Lower leg skin (tissue), 4 donors: ENCODE results near the gene ZSCAN5A. TPM values are rescaled to one million over a fixed set of nuclear protein-coding genes. Genes with fewer than 3 reads are reported as not detected.
"Not testable (repeated sequence)": the region's sequence is repeated elsewhere in the genome, so short reads cannot be mapped to it uniquely, and the experiment has no call there.

Source experiments
- DNase-seq, 2 donors: peaks; one replicate each; pipeline ENCODE4 v3.0.0-alpha.2; 2019; ENCODE audit warnings: low spot score in 2 of 2
- H3K4me3 ChIP-seq: fragments of 200-600 bp; sonication (generic); 2 replicates; pipeline ENCODE4 v1.5.1; 2017; ENCODE audit warnings: mild to moderate bottlenecking, low read depth; ENCODE audit not compliant: poor library complexity, severe bottlenecking
- POLR2A ChIP-seq, 2 donors: fragments of 450-650 bp; IDR thresholded peaks; one replicate each; pipeline ENCODE4 v1.6.1; 2016 to 2017; ENCODE audit warnings: antibody characterized with exemption in 2 of 2, mild to moderate bottlenecking in 1 of 2, moderate library complexity in 1 of 2
- WGBS, 2 donors: methylation state at CpG; one replicate each; pipeline ENCODE4 v1.1.5; 2018; 5-methylcytosine and 5-hydroxymethylcytosine counted together
- intact Hi-C: fragments of 100-400 bp; cut with DNase I; formaldehyde crosslinking; loops from one replicate; pipeline ENCODE4 v1.15.0; 2023; ENCODE audit warnings: low total_unique reads
- total RNA-seq, 4 donors: library from RNA; depleted of rRNA; stranded (reverse); fragments of >200 nt; gene quantifications; one replicate each; pipeline ENCODE4 v1.1.0, GENCODE V29; 2016
- TF ChIP-seq, protein P1 (sequence below), 3 donors: fragments of 450-650 bp; IDR thresholded peaks; one replicate each; pipeline ENCODE4 v1.5.1; 2016; ENCODE audit warnings: antibody characterized with exemption in 3 of 3, mild to moderate bottlenecking in 3 of 3, moderate library complexity in 2 of 3

ZSCAN5A gene
- total RNA-seq, 4 donors from 2014 or later: 2.4 to 7.6 (median 4.9) TPM

DNA sequence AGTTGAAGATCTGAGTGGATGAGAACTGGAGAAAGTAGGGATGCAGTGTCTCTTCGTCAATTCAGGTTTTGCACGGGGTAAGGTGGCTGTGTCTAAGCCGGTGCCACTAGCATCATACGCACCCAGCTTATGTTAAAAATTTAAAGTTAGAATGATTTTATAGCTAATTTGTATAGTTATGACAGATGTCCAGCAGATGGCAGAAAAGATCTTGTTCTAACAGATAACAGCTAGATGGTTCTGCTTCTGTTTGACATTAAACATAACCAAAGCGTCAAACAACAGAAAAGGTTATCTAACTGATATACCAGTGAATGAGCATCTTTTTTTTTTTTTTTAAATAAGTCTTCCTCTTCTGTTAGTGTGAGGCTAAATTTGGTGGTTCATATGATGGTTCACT, 60.9 kb downstream of the ZSCAN5A start:
- DNase-seq: no peak
- intact Hi-C loops: loop anchor here (10.0 kb wide), 1 partner anchor 91 kb away; no protein-coding TSS in a partner anchor
- H3K4me3 ChIP-seq: no peak overlapping the region
- WGBS, 2 donors: 31 to 32% methylated on average over 5 of the region's 5 CpGs
- TF ChIP-seq, protein P1, sequence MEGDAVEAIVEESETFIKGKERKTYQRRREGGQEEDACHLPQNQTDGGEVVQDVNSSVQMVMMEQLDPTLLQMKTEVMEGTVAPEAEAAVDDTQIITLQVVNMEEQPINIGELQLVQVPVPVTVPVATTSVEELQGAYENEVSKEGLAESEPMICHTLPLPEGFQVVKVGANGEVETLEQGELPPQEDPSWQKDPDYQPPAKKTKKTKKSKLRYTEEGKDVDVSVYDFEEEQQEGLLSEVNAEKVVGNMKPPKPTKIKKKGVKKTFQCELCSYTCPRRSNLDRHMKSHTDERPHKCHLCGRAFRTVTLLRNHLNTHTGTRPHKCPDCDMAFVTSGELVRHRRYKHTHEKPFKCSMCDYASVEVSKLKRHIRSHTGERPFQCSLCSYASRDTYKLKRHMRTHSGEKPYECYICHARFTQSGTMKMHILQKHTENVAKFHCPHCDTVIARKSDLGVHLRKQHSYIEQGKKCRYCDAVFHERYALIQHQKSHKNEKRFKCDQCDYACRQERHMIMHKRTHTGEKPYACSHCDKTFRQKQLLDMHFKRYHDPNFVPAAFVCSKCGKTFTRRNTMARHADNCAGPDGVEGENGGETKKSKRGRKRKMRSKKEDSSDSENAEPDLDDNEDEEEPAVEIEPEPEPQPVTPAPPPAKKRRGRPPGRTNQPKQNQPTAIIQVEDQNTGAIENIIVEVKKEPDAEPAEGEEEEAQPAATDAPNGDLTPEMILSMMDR (IDR thresholded peaks at IDR 0.05): no peak

DNA sequence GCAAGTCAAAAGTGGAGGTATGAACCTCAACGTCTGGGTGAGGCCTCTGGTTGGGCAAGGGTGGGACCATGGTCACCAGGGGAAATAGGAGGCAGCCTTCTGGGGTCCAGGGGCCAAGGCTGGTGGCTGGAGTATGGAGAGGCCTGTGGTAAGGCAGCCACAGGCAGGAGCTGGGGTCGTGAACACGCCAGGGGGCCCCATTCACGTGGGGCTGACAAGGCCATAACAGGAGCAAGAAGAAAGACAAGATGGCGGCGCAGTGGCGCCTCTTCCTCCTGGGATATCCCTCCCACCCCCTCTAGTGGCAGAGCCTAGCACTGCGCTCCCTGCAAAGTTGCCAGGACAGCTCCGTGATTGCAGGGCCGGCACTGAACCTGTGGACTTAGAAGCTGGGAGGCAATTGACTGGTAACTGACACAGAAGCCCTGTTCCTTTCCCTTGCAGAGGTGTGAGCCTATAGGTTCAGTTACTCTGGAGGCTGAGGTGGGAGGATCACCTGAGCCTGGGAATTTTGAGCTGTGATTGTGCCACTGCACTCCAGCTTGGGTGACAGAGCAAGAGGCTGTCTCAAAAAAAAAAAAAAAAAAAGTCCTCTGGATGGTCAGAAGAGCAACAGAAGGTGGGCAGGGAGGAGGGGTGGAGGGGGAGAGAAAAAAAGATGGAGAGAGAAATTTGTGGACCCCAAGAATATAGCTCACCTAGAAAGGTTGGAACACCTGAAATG, 61.8 kb downstream of the ZSCAN5A start:
- TF ChIP-seq, protein P1 (IDR thresholded peaks at IDR 0.05): no peak
- TF ChIP-seq POLR2A (IDR thresholded peaks at IDR 0.05): no peak
- no peak overlapping the region for H3K4me3 ChIP-seq
- 24 to 34% methylated on average over 10 of the region's 10 CpGs for WGBS, 2 donors
- intact Hi-C loops: loop anchor here (10.0 kb wide), 1 partner anchor 92 kb away; no protein-coding TSS in a partner anchor
- DNase-seq: peak; percentile 26 to 93

DNA sequence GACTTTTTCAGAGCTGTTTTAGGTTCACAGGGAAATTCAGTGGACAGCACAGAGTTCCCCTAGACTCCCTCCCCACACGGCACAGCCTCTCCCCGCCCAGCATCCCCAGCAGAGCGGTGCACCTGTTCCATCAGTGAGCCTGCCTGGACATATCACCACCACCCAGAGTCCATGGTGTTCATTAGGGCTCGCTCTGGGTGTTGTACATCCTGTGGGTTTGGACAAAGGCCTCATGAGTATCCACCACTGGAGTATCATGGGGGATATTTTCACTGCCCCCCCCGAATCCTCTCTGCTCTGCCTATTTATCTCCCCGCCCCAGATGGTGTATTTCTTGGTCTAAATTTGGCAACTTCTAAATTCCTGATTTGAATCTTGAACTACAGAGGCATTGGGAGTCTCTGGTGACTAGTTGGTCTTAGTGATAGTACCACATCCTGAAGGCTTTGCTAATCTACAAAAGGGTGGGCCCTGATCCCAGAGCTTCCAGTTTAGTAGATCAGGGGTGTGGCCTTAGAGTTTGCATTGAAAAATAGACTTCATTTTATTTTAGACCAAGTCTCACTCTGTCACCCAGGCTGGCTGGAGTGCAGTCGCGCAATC, 65.8 kb downstream of the ZSCAN5A start:
- intact Hi-C loops, H3K4me3 ChIP-seq, DNase-seq: not testable (repeated sequence)
- 89 to 93% methylated on average over 8 of the region's 8 CpGs for WGBS, 2 donors

DNA sequence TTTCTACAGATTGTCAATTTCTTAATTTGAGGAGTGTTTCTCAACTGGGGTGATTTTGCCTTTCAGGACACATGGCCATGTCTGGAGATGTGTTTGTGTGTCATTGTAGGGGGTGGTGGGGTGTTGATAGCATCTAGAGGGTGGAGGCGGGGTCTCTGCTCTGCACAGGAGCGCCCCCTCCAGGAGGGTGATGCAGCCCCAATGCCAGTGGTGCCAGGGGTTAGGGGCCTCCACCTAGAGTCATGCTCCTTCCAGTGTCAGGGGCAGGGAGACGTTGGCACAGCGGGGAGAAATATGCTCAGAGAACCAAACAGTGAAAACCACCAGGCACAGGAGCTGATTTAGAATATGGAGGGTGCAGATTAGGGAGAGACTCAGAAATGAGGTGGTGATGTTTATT, 68.9 kb downstream of the ZSCAN5A start:
- intact Hi-C loops, DNase-seq, H3K4me3 ChIP-seq: not testable (repeated sequence)
- WGBS, 2 donors: 72 to 77% methylated on average over 4 of the region's 4 CpGs

DNA sequence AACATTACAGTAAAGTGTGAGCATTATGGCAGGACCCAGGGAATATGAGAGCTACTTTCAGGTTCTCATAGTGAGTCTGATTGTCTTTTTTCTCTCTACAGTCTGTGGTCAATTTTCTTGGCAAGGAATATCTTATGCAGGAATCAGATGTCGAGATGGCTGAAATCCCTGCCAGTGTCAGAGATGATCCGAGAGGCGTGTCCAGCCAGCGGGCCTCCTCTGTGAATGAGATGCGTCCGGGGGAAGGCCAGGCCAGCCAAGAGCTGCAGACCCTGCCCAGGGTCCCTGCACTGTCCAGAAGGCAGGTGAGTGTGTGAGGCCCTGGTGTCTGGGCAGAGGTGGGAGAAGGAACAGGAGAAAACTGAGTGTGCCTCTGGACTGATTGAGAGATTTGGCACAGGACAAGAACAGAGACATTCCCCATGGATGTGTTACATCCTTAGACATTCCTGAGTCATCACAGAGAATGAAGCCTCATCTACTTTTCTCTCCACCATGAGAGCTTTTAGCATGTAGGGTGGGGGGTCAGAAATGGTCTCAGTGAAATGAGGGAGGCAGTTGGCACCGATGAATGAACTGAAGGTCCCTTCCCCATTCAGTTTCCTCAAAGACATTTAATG, 69.4 kb downstream of the ZSCAN5A start:
- no peak overlapping the region for H3K4me3 ChIP-seq
- DNase-seq: no peak
- 81 to 86% methylated on average over 7 of the region's 7 CpGs for WGBS, 2 donors
- TF ChIP-seq POLR2A (IDR thresholded peaks at IDR 0.05): no peak
- TF ChIP-seq, protein P1 (IDR thresholded peaks at IDR 0.05): no peak
- intact Hi-C loops: no loop called here

DNA sequence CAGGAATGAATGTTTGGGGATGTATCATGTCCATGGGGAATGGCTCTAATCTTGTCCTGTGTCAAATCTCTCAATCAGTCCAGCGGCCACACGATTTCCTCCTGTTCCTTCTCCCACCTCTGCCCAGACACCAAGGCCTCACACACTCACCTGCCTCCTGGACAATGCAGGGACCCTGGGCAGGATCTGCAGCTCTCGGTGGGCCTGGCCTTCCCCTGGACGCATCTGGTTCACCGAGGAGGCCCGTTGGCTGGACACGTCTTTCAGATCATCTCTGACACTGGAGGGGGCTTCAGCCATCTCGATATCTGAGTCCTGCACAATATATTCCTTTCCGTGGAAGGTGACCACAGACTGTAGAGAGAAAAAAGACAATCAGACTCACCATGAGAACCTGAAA, 91.2 kb downstream of the ZSCAN5A start:
- no peak overlapping the region for H3K4me3 ChIP-seq
- DNase-seq: peak in 1 of 2 donors; percentile 66
- TF ChIP-seq, protein P1 (IDR thresholded peaks at IDR 0.05): no peak
- no peak for TF ChIP-seq POLR2A (IDR thresholded peaks at IDR 0.05)
- 90 to 96% methylated on average over 9 of the region's 9 CpGs for WGBS, 2 donors
- intact Hi-C loops: no loop called here
